Neural cell (in vitro differentiated cells): ENCODE measurements around the gene GJA3.

Source experiments
- CTCF ChIP-seq: fragments of 450-650 bp; IDR thresholded peaks from 2 replicates; pipeline ENCODE4 v1.5.1; 2014; ENCODE audit warnings: antibody characterized with exemption, mild to moderate bottlenecking, moderate library complexity; ENCODE audit not compliant: poor library complexity, severe bottlenecking
- POLR2AphosphoS5 ChIP-seq: IDR thresholded peaks from 2 replicates; pipeline ENCODE4 v1.6.1; 2012
- SMC3 ChIP-seq: fragments of 450-650 bp; conservative IDR thresholded peaks from 2 replicates; pipeline ENCODE4 v1.6.1; 2014; ENCODE audit warnings: antibody characterized with exemption, mild to moderate bottlenecking, moderate library complexity; ENCODE audit not compliant: poor library complexity

GRCh38 chr13:20114066-20114610, 46.7 kb downstream of the GJA3 start:
- TF ChIP-seq CTCF (no peak), SMC3 (no peak), POLR2AphosphoS5 (no peak)
